Vagina (tissue), 2 donors: ENCODE results near the gene CNIH1.

ENCODE experiments used
- POLR2AphosphoS5 ChIP-seq, 2 donors: sonication (generic); formaldehyde crosslinking; IDR thresholded peaks; one replicate each; pipeline ENCODE4 v1.9.0; 2017; ENCODE audit warnings: antibody characterized with exemption in 2 of 2, mild to moderate bottlenecking in 2 of 2, low read depth in 1 of 2; ENCODE audit not compliant: insufficient read depth in 1 of 2
- TF ChIP-seq, protein P1 (sequence below), 3 experiments: fragments of 450-650 bp in 2 of 3; fragments of 200-600 bp in 1 of 3; sonication (generic) in 1 of 3; IDR thresholded peaks; one replicate each; pipeline ENCODE4 v1.5.1; 2017 to 2019; ENCODE audit warnings: antibody characterized with exemption in 3 of 3, mild to moderate bottlenecking in 2 of 3, moderate library complexity in 2 of 3

DNA sequence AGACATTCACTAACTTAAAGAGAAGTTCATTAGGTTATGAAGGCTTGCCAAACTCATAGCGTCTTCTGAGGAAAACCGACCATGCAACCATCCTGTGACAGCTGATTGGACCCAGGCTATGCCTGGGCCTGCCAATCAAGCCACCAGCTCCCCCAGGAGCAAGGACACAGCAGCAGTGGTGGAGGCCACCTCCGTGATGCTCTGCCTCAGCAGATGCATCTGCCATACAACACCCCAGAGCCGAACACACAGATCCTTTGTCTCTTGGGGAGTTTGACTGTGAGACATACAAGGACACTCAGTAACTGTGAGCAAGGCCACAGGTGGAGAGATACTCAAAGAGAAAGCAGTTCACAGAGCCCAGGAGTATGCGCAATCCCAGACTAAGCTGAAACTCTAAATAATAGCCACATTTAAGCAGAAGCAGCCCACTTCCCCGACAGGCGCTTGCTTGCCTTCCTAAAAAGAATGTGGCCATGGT lies 10.0 kb upstream of the CNIH1 start:
- TF ChIP-seq, protein P1, sequence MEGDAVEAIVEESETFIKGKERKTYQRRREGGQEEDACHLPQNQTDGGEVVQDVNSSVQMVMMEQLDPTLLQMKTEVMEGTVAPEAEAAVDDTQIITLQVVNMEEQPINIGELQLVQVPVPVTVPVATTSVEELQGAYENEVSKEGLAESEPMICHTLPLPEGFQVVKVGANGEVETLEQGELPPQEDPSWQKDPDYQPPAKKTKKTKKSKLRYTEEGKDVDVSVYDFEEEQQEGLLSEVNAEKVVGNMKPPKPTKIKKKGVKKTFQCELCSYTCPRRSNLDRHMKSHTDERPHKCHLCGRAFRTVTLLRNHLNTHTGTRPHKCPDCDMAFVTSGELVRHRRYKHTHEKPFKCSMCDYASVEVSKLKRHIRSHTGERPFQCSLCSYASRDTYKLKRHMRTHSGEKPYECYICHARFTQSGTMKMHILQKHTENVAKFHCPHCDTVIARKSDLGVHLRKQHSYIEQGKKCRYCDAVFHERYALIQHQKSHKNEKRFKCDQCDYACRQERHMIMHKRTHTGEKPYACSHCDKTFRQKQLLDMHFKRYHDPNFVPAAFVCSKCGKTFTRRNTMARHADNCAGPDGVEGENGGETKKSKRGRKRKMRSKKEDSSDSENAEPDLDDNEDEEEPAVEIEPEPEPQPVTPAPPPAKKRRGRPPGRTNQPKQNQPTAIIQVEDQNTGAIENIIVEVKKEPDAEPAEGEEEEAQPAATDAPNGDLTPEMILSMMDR (IDR thresholded peaks at IDR 0.05): no peak
- no peak for TF ChIP-seq POLR2AphosphoS5 (IDR thresholded peaks at IDR 0.05; ENCODE audit: insufficient read depth in 1 of 2, low read depth in 1 of 2)
